ENCODE measurements around the gene SCGB1C2. TPM values are rescaled to one million over a fixed set of nuclear protein-coding genes. Genes with fewer than 3 reads are reported as not detected.
"Not testable (repeated sequence)": the region's sequence is repeated elsewhere in the genome, so short reads cannot be mapped to it uniquely, and the experiment has no call there.

The SCGB1C2 gene
- total RNA-seq (2014; rRNA removed; shearing (Covaris generic)): not detected in 2 replicates

DNA sequence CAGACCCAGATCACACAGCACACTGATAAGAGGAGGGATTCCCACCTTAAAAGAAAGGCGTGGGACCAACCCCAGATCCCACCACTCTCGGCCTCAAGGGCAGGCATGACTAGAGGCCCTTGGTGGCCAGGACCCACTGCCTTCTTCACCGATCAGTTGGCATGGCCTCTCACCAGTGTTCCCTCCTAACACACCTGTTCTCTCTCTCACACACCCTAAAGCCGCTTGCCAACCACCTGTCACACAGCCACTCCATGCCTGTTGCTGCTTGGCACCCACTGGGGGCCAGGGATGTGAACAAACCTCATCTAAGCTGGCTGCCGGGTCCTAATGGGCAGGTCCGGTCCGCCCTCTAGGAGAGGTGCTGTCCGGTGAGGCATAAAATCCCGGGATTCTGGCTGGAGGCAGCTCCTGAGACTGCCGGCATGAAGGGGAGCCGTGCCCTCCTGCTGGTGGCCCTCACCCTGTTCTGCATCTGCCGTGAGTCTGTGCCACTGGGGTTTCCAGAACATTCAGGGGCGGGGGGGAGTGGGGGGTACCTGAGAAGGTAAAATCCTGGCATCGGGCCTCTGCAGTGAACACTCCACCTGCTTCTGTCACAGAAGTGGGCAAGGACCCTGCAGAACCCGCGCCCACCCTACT, at the start of gene SCGB1C2:
SCGB1C2 (plus strand) TSS at position 404 of the 642 bp plus-strand sequence; CDS start at position 426, 22 bp downstream.
- DNase-seq (ENCODE audit: low spot score); in situ Hi-C loops (cut with HindIII; ENCODE audit: low sequenced_read_pairs): not testable (repeated sequence)

- in situ Hi-C loops (cut with HindIII; ENCODE audit: low sequenced_read_pairs); DNase-seq (ENCODE audit: low spot score): not testable (repeated sequence)
Observed at GRCh38 chr17:113111-113510, 24.3 kb upstream of the SCGB1C2 start.

GRCh38 chr17:118339-118917, 18.9 kb upstream of the SCGB1C2 start:
- in situ Hi-C loops (cut with HindIII; ENCODE audit: low sequenced_read_pairs); DNase-seq (ENCODE audit: low spot score): not testable (repeated sequence)

DNA sequence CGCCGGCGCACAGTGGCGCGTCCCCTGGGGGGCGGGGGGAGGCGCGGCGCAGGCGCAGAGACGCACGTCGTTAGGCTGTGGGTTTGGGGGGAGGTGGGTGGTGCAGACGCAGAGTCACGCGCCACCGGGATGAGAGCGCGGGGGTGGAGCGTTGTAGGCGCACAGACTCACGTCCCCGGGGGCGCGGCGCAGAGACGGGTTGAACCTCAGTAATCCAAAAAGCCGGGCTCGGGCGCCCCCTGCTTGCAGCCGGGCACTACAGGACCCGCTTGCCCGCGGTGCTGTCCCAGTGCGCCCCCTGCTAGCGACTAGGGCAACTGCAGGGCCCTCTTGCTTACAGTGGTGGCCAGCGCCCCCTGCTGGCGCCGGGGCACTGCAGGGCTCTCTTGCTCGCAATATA, 3.4 kb upstream of the SCGB1C2 start:
- DNase-seq (ENCODE audit: low spot score); in situ Hi-C loops (cut with HindIII; ENCODE audit: low sequenced_read_pairs): not testable (repeated sequence)

DNA sequence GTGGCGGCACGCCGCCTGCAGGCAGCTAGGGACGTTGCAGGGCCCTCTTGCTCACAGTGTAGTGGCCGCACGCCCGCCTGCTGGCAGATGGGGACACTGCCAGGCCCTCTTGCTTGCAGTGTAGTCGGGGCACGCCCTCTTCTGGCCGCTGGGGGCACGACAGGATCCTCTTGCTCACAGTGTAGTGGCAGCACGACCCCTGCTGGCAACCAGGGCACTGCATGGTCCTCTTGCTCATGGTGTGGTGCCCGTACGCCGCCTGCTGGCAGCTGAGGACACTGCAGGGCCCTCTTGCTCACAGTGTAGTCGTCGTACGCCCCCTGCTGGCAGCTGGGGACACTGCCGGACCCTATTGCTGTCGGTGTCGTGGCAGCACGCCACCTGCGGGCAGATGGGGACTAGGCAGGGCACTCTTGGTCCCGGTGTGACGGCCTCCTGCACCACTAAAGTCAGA, 3.0 kb upstream of the SCGB1C2 start:
- DNase-seq (ENCODE audit: low spot score); in situ Hi-C loops (cut with HindIII; ENCODE audit: low sequenced_read_pairs): not testable (repeated sequence)

- in situ Hi-C loops (cut with HindIII; ENCODE audit: low sequenced_read_pairs); DNase-seq (ENCODE audit: low spot score): not testable (repeated sequence)
Observed at GRCh38 chr17:135022-135421, 2.3 kb upstream of the SCGB1C2 start.

DNA sequence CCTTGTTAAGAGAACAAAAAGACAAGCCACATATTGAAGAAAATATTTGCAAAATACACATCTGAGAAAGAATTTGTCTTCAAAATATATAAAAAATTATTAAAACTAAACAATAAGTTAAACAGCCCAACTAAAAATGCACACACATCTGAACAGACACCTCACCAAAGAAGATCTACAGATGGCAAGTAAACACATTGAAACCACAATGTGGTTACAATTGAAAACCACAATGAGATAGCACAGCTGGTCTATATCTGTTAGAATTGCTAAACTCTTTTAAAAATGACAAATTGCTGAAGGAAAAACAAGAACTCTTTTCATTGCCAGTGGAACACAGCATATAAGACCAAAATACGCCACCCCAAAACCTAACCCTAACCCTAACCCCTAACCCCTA, 1.5 kb upstream of the SCGB1C2 start:
- DNase-seq (ENCODE audit: low spot score); in situ Hi-C loops (cut with HindIII; ENCODE audit: low sequenced_read_pairs): not testable (repeated sequence)

DNA sequence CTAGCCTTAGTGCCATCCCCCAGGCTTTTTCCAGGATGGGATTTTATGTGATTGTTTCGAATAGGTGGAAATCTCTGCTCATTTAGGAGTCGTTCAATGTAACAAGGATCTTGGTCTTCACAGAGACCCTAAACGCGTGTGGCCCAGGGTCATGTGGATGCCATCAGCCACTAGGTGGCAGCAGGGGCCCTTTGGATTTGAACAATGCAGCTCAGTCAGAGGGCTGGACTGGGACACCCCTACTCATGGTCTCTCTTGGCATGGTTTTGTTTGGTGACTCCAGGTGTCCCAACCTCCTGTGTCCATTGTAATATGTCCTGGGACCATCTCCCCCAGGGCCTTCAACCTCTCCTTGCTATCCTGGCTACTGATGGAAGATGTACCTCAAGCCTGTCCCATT, 838 bp upstream of the SCGB1C2 start:
- DNase-seq (ENCODE audit: low spot score); in situ Hi-C loops (cut with HindIII; ENCODE audit: low sequenced_read_pairs): not testable (repeated sequence)

DNA sequence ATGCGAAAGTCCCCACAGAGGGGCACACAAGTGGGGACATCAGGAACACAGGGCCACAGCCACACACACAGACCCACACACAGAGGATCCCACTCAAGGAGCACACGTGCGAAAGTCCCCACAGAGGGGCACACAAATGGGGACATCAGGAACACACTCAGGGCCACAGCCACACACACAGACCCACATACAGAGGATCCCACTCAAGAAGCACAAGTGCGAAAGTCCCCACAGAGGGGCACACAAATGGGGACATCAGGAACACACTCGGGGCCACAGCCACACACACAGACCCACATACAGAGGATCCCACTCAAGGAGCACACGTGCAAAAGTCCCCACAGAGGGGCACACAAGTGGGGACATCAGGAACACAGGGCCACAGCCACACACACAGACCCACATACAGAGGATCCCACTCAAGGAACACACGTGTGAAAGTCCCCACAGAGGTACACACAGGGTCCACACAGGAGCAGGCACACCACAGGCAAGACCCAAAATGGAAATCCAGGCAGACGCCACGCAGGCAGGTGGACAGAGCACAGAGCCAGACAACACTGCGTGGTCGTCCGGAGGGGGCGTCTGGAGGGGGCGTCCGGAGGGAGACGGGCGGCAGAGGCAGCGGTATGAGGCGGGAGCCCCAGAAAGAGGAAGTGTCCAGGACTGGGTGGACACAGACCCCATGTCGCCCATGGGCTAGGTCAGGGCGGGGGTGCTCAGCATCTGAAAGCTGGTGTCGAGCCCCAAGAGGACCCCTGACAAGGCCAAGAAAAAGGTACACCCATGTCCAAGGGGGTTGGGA, 2.2 kb downstream of the SCGB1C2 start:
- in situ Hi-C loops (cut with HindIII; ENCODE audit: low sequenced_read_pairs); DNase-seq (ENCODE audit: low spot score): not testable (repeated sequence)

DNA sequence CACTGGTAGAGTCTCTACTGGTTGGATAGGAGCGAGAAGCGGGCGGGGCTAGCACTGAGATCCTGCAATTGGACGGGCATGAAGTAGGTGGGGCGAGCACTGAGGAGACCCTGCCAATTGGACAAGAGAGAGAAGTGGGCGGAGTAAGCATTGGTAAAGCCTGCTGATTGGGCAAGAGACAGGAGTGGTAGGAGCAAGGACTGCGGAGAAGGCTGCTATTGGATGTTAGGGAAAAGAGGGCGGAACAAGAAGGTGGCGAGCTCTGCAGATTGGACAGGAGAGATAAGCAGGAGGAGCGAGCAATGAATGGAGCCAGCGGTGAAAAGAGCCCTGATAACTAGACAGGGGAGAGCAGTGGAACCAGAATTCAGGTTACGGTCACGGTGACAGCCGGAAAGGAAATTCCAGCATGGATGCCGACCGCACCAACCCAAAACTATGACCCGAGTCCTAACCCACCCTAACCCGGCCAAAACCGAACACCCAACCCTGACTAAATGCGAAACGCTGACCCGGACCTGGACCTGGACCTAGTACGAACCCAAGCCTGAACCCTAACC, 4.8 kb downstream of the SCGB1C2 start:
- in situ Hi-C loops (cut with HindIII; ENCODE audit: low sequenced_read_pairs): no loop called here
- DNase-seq (ENCODE audit: low spot score): peak; percentile 51

DNA sequence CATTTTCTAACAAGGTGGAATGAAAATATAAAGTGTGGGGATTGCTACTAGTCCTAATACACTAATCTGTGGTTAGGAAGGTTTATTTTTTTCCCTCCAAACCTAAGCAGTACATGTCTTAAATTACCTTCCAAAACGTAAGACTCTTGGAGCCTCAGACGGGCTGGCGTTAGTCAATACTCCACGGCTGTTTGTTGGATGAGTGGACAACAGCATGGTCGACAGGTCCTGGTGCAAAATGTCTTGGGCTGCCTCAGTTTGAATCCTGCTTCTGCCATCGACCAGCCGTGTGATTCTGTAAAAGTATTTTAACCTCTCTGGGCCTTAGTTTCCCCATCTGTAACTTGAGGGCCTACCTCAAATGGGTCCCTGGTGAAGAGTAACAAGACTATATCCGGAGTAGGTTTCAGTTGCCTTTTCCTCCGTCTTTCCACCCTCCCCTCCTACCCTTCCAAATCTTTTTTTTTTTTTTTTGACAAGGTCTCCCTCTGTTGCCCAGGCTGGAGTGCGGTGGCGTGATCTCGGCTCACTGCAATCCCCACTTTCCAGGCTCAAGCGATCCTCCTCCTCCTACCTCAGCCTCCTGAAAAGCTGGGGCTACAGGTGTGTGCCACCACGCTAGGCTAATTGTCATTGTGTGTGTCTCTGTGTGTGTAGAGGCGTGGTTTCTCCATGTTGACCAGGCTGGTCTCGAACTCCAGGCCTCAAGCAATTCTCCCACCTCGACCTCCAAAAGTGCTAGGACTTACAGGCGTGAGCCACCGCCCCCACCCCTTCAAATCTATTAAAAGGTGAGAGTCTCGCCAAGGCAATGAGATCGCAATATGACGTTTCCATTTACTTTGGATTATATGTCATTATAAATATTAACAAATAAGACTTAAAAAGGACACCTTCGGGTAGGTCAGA, 5.8 kb downstream of the SCGB1C2 start:
- in situ Hi-C loops (cut with HindIII; ENCODE audit: low sequenced_read_pairs): no loop called here
- no peak for DNase-seq (ENCODE audit: low spot score)

DNA sequence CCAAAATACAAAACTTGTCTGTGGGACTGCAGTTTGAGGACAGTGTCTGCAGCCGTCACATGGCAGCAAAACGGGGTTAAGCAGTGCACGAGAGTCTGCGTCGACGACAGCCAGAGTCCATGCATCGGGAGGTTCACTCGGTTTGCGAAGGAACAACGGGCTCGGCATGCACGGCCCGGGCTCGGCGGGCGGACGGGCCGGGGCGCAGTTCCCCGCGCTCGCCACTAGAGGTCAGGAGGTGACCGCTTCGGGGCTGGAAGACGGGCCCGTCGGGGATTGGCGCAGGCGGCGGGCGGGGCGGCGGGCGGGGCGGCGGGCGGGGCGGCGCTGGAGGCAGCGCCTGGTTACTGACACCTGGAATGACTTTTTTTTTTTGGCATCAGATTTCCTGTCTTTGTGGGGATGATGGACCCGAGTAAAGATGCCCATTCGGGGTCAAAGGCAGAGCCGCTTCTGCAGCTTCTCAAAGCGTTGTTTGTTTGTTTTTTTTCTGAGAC, 6.5 kb downstream of the SCGB1C2 start:
- peak; percentile 73 for DNase-seq (ENCODE audit: low spot score)
- in situ Hi-C loops (cut with HindIII; ENCODE audit: low sequenced_read_pairs): no loop called here

- in situ Hi-C loops (cut with HindIII; ENCODE audit: low sequenced_read_pairs): no loop called here
- DNase-seq (ENCODE audit: low spot score): no peak
Observed at GRCh38 chr17:144936-145670, 7.7 kb downstream of the SCGB1C2 start.

DNA sequence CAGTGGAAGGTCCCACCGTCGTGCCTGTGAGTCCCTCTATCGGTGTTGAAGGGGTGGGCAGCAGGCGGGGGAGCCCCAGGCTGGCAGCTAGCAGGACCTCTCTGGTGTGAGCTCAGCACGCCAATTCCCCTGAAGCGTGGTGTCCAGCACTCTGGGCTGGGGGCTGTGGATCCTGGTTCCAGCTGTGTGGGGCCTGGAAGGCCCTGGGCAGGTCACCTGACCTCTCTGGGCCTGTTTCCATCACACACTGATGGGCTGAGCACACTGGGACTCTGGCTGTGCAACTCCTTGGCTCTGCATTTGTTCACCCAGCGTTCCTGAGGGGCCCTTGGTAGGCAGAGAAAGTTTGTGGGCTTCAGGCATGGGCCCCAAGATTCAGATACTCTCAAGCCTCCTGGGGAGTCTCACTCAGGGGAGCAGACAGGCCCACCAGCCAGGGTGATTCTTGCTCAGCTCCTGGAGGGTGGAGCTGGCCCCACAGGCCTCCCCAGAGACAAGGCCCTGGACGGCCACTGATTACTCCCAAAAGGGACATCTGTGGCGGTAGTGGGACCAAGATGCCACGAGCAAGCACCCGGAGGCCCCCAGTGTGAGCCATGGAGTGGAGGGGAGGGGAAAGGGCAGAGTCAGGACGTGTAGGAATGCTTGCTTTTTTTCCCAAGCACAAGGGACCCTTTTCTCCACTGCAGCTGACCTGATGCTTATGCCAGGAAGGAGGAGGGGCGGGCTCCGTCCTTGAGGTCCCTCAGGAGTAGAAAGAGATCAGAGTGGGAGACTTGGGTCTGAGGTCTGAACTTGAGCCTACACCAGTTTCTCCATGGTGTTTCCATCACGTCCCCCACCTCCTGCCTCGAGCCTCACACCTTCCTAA, 8.5 kb downstream of the SCGB1C2 start:
- in situ Hi-C loops (cut with HindIII; ENCODE audit: low sequenced_read_pairs): no loop called here
- no peak for DNase-seq (ENCODE audit: low spot score)

DNA sequence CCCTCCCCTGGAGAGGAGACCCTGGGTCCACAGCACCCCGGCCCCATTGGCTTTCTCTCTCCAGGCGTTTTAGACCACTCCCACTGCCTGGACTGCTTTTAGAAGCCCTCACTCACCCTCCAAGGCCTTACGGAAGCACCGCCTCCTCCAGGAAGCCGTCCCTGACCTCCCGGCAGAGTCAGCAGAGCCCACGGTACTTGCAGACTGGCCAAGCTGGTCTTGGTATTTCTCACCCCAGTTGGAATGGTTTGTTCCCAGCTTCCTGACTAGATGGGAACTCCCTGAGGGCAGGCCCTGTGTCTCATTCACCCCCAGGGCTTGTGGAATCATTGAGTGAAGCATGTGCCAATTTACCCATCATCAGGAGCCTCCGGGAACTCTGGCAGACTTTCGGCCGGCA, 9.2 kb downstream of the SCGB1C2 start:
- DNase-seq (ENCODE audit: low spot score): no peak
- in situ Hi-C loops (cut with HindIII; ENCODE audit: low sequenced_read_pairs): no loop called here

- no peak for DNase-seq (ENCODE audit: low spot score)
- in situ Hi-C loops (cut with HindIII; ENCODE audit: low sequenced_read_pairs): no loop called here
Observed at GRCh38 chr17:146983-147761, 9.8 kb downstream of the SCGB1C2 start.
